H1 (cell line): ENCODE results near the gene GPR85. TPM values are rescaled to one million over a fixed set of nuclear protein-coding genes. Genes with fewer than 3 reads are reported as not detected.
"Not testable (repeated sequence)": the region's sequence is repeated elsewhere in the genome, so short reads cannot be mapped to it uniquely, and the experiment has no call there.

Experiments
- CTCF ChIA-PET: fragments of 300-600 bp; sonication (Branson Sonifier 250); formaldehyde crosslinking; loops from one replicate; lab custom pipeline; 2021; ENCODE audit not compliant: partially characterized antibody; lab: Charles Lee
- POLR2A ChIA-PET: fragments of 300-600 bp; sonication (Branson Sonifier 250); formaldehyde crosslinking; loops from one replicate; lab custom pipeline; 2021; ENCODE audit warnings: inconsistent platforms; ENCODE audit not compliant: partially characterized antibody; lab: Charles Lee
- DNase-seq, 2 experiments: peaks; one replicate each; pipeline versions ENCODE4 v3.0.0 to v3.0.0-alpha.2; 2010 to 2022; ENCODE audit warnings: low spot score in 2 of 2, low read depth in 1 of 2, mixed read lengths in 1 of 2
- FAIRE-seq: peaks from 2 replicates; lab custom pipeline; 2011; peaks lifted over from hg19 to GRCh38; lab: Jason Lieb, UNC
- H2AFZ ChIP-seq: 2 replicates; pipeline ENCODE4 v1.8.1; 2012; ENCODE audit warnings: low read length, inconsistent platforms
- H2AK5ac ChIP-seq: 2 replicates; pipeline ENCODE4 v1.6.1; 2013; ENCODE audit warnings: low read depth, low read length
- H2BK120ac ChIP-seq: replicated peaks from 2 replicates; pipeline ENCODE3; 2013; ENCODE audit warnings: low read depth, low read length, inconsistent platforms
- H2BK12ac ChIP-seq: 2 replicates; pipeline ENCODE4 v1.6.1; 2013; ENCODE audit warnings: low read depth, low read length
- H2BK15ac ChIP-seq: 2 replicates; pipeline ENCODE4 v1.6.1; 2013; ENCODE audit warnings: low read length
- H2BK20ac ChIP-seq: 2 replicates; pipeline ENCODE4 v1.6.1; 2013; ENCODE audit warnings: low read length
- H2BK5ac ChIP-seq: 2 replicates; pipeline ENCODE4 v1.6.1; 2013; ENCODE audit warnings: low read depth, low read length
- H3K14ac ChIP-seq: 2 replicates; pipeline ENCODE4 v1.6.1; 2013; ENCODE audit warnings: inconsistent platforms; ENCODE audit not compliant: insufficient read length
- H3K18ac ChIP-seq: 2 replicates; pipeline ENCODE4 v1.6.1; 2013; ENCODE audit warnings: low read length; ENCODE audit errors: extremely low read depth
- H3K23ac ChIP-seq: 2 replicates; pipeline ENCODE4 v1.6.1; 2013; ENCODE audit warnings: inconsistent platforms; ENCODE audit not compliant: insufficient read length
- H3K23me2 ChIP-seq: 2 replicates; pipeline ENCODE4 v1.6.1; 2013; ENCODE audit warnings: low read depth, low read length
- H3K27ac ChIP-seq: 2 replicates; pipeline ENCODE4 v1.6.1; 2011; ENCODE audit warnings: low read depth, low read length, inconsistent platforms
- H3K27me3 ChIP-seq, 4 experiments: replicated peaks in 1 of 4; 1 replicate in 1 of 4; 2 replicates in 3 of 4; pipeline versions ENCODE4 v1.6.1 to v1.8.1; 2011 to 2013; ENCODE audit warnings: low read length in 3 of 4, mild to moderate bottlenecking in 3 of 4, inconsistent platforms in 2 of 4, mixed read lengths in 2 of 4, moderate library complexity in 1 of 4; ENCODE audit not compliant: control insufficient read depth in 3 of 4, insufficient read depth in 3 of 4; ENCODE audit errors: extremely low read depth in 1 of 4
- H3K36me3 ChIP-seq, 4 experiments: 2 replicates each; pipeline versions ENCODE4 v1.6.1 to v1.8.1; 2011 to 2013; ENCODE audit warnings: mild to moderate bottlenecking in 4 of 4, low read length in 3 of 4, moderate library complexity in 2 of 4, control low read depth in 1 of 4, inconsistent platforms in 1 of 4; ENCODE audit not compliant: insufficient read depth in 4 of 4, control insufficient read depth in 2 of 4
- H3K4ac ChIP-seq: replicated peaks from 2 replicates; pipeline ENCODE3; 2013; ENCODE audit warnings: low read length, low read depth, mixed read lengths, inconsistent platforms; ENCODE audit not compliant: insufficient read length
- H3K4me1 ChIP-seq, 4 experiments: replicated peaks in 1 of 4; 1 replicate in 1 of 4; 2 replicates in 3 of 4; pipeline versions ENCODE4 v1.6.1 to v1.8.1; 2011 to 2013; ENCODE audit warnings: low read length in 3 of 4, inconsistent platforms in 2 of 4, mixed read lengths in 1 of 4; ENCODE audit not compliant: insufficient read depth in 4 of 4, control insufficient read depth in 3 of 4
- H3K4me2 ChIP-seq, 2 experiments: 2 replicates each; pipeline versions ENCODE4 v1.6.1 to v1.8.1; 2011 to 2013; ENCODE audit warnings: low read depth in 2 of 2, low read length in 2 of 2, control low read depth in 1 of 2, inconsistent platforms in 1 of 2, mild to moderate bottlenecking in 1 of 2; ENCODE audit not compliant: insufficient read depth in 1 of 2
- H3K4me3 ChIP-seq, 4 experiments: fragments of 200-600, 300-600 bp in 1 of 4; sonication (generic), shearing (Covaris generic), sonication (Bioruptor Twin) in 1 of 4; 2 replicates each; pipeline versions ENCODE4 v1.5.1 to v1.8.1; 2011 to 2016; ENCODE audit warnings: low read length in 4 of 4, low read depth in 3 of 4, control low read depth in 2 of 4, inconsistent platforms in 2 of 4, mild to moderate bottlenecking in 2 of 4, mixed read lengths in 1 of 4, moderate library complexity in 1 of 4; ENCODE audit not compliant: insufficient read depth in 2 of 4; ENCODE audit errors: extremely low read depth in 1 of 4
- H3K56ac ChIP-seq: replicated peaks from 2 replicates; pipeline ENCODE3; 2013; ENCODE audit warnings: low read depth, mild to moderate bottlenecking, mixed read lengths, low read length, inconsistent platforms; ENCODE audit not compliant: insufficient read length
- H3K79me1 ChIP-seq: 2 replicates; pipeline ENCODE4 v1.6.1; 2013; ENCODE audit warnings: low read depth, low read length, control low read depth
- H3K79me2 ChIP-seq, 2 experiments: 2 replicates each; pipeline versions ENCODE4 v1.6.1 to v1.8.1; 2012 to 2013; ENCODE audit warnings: low read length in 2 of 2, mild to moderate bottlenecking in 2 of 2, inconsistent platforms in 1 of 2; ENCODE audit not compliant: insufficient read depth in 2 of 2, control insufficient read depth in 1 of 2
- H3K9ac ChIP-seq, 4 experiments: replicated peaks in 1 of 4; 1 replicate in 1 of 4; 2 replicates in 3 of 4; pipeline versions ENCODE4 v1.6.1 to v1.8.1; 2011 to 2013; ENCODE audit warnings: low read depth in 3 of 4, low read length in 3 of 4, control low read depth in 2 of 4, mild to moderate bottlenecking in 2 of 4, moderate library complexity in 2 of 4, inconsistent platforms in 1 of 4; ENCODE audit errors: extremely low read depth in 1 of 4
- H3K9me3 ChIP-seq, 2 experiments: 2 replicates each; pipeline versions ENCODE4 v1.6.1 to v1.8.1; 2012 to 2013; ENCODE audit warnings: mild to moderate bottlenecking in 2 of 2, moderate library complexity in 2 of 2, control low read depth in 1 of 2, inconsistent platforms in 1 of 2, low read depth in 1 of 2, low read length in 1 of 2, mixed read lengths in 1 of 2; ENCODE audit not compliant: insufficient read depth in 2 of 2
- H4K20me1 ChIP-seq, 2 experiments: replicated peaks in 1 of 2; 2 replicates each; pipeline versions ENCODE3 to v1.8.1; 2011 to 2013; ENCODE audit warnings: inconsistent platforms in 2 of 2, low read length in 2 of 2, mild to moderate bottlenecking in 1 of 2; ENCODE audit not compliant: insufficient read depth in 2 of 2, control insufficient read depth in 1 of 2
- H4K5ac ChIP-seq: 2 replicates; pipeline ENCODE4 v1.6.1; 2013; ENCODE audit warnings: low read length, low read depth, mixed read lengths, inconsistent platforms; ENCODE audit not compliant: insufficient read length
- H4K8ac ChIP-seq: 2 replicates; pipeline ENCODE4 v1.8.0; 2013; ENCODE audit warnings: mild to moderate bottlenecking, moderate library complexity, low read length, inconsistent platforms; ENCODE audit not compliant: insufficient read depth; ENCODE audit errors: extremely low read depth
- H4K91ac ChIP-seq: replicated peaks from 2 replicates; pipeline ENCODE3; 2013; ENCODE audit warnings: low read length, mixed read lengths, inconsistent platforms; ENCODE audit not compliant: insufficient read length
- WGBS, 2 experiments: shearing (Covaris generic) in 1 of 2; methylation state at CpG; one replicate each; pipeline versions ENCODE4 v1.1.6 to v1.1.7; 2013 to 2015; ENCODE audit warnings: low lambda C conversion rate in 2 of 2, mixed read lengths in 2 of 2, inconsistent platforms in 1 of 2, low coverage in 1 of 2, missing lambda C conversion rate in 1 of 2; ENCODE audit not compliant: insufficient replicate concordance in 2 of 2, insufficient coverage in 1 of 2, insufficient read length in 1 of 2; ENCODE audit errors: extremely low coverage in 1 of 2, missing lambda C conversion rate in 1 of 2; 5-methylcytosine and 5-hydroxymethylcytosine counted together
- polyA plus RNA-seq, 7 experiments: library from polyadenylated mRNA; depleted of rRNA in 3 of 7; stranded (reverse) in 5 of 7; unstranded in 2 of 7; fragments of >200 nt in 5 of 7; fragments of 200-250 nt in 2 of 7; gene quantifications; 1 replicate in 5 of 7; 2 replicates in 1 of 7; 4 replicates in 1 of 7; pipeline versions ENCODE4 v1.2.1 to v1.2.3, GENCODE V29; 2011 to 2013; ENCODE audit warnings: missing spikeins in 2 of 7, mixed read lengths in 2 of 7
- total RNA-seq: library from RNA; stranded (reverse); fragmentation: NEBNext Ultra II Directional; extraction: Animal tissue kit (Norgen Biotek cat#: 25700); gene quantifications from 2 replicates; pipeline ENCODE4 v1.2.1, GENCODE V29; 2021

The GPR85 gene
- total and polyA plus RNA-seq, 2 of the 8 experiments (the other 6 are each of a cell fraction or from before 2014, with no cell fraction given): 0.11 to 0.20 TPM

DNA sequence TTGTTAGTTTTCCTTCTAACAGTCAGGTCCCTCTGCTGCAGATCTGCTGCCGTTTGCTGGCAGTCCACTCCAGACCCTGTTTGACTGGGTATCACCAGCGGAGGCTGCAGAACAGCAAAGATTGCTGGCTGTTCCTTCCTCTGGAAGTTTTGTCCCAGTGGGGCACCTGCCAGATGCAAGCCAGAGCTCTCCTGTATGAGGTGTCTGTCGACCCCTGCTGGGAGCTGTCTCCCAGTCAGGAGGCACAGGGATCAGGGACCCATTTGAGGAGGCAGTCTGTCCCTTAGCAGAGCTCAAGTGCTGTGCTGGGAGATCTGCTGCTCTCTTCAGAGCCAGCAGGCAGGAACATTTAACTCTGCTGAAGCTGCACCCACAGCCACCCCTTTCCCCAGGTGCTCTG is 32.4 kb downstream of the GPR85 start:
- H3K23ac ChIP-seq, H2BK12ac ChIP-seq, H3K79me1 ChIP-seq, H4K8ac ChIP-seq, H2AK5ac ChIP-seq, DNase-seq, H3K14ac ChIP-seq, H2BK5ac ChIP-seq, H3K27ac ChIP-seq, H2BK15ac ChIP-seq, H2BK20ac ChIP-seq, H3K36me3 ChIP-seq, H2BK120ac ChIP-seq, H3K4me2 ChIP-seq, H3K9me3 ChIP-seq, H3K23me2 ChIP-seq, H3K56ac ChIP-seq, H3K18ac ChIP-seq, FAIRE-seq, H3K4me1 ChIP-seq, H3K27me3 ChIP-seq, H3K9ac ChIP-seq, H3K4ac ChIP-seq, H3K79me2 ChIP-seq, H2AFZ ChIP-seq, H4K20me1 ChIP-seq, POLR2A ChIA-PET, H4K5ac ChIP-seq, H4K91ac ChIP-seq, H3K4me3 ChIP-seq: not testable (repeated sequence)
- CTCF ChIA-PET: interaction anchor here (0.7 kb wide), 1 partner anchor 9 kb away, joined by 3 read pairs; no protein-coding TSS in a partner anchor
- WGBS, 2 experiments: 73% methylated on average over 3 of the region's 3 CpGs; no CpG with 5 or more reads in 1 of the 2 experiments

- H4K8ac ChIP-seq, CTCF ChIA-PET, H3K56ac ChIP-seq, H2BK12ac ChIP-seq, H3K4me2 ChIP-seq, H3K9ac ChIP-seq, H3K9me3 ChIP-seq, H4K20me1 ChIP-seq, H2AK5ac ChIP-seq, H3K14ac ChIP-seq, H2BK120ac ChIP-seq, H2BK15ac ChIP-seq, H3K23ac ChIP-seq, H3K27ac ChIP-seq, H3K4ac ChIP-seq, FAIRE-seq, H3K4me1 ChIP-seq, H3K27me3 ChIP-seq, H3K18ac ChIP-seq, H2BK20ac ChIP-seq, H3K4me3 ChIP-seq, H2BK5ac ChIP-seq, H3K36me3 ChIP-seq, H2AFZ ChIP-seq, H3K79me2 ChIP-seq, H3K79me1 ChIP-seq, DNase-seq, H4K91ac ChIP-seq, H3K23me2 ChIP-seq, POLR2A ChIA-PET, H4K5ac ChIP-seq: not testable (repeated sequence)
- WGBS, 2 experiments: 83% methylated on average over 1 of the region's 1 CpG; no CpG with 5 or more reads in 1 of the 2 experiments
These were observed 37.4 kb downstream of the GPR85 start for GRCh38 chr7:113049221-113049620.
